NCI-H460 (cell line): ENCODE results near the gene LPA. TPM values are rescaled to one million over a fixed set of nuclear protein-coding genes. Genes with fewer than 3 reads are reported as not detected.
"Not testable (repeated sequence)": the region's sequence is repeated elsewhere in the genome, so short reads cannot be mapped to it uniquely, and the experiment has no call there.

Source experiments
- DNase-seq: peaks from one replicate; pipeline ENCODE4 v3.0.0-alpha.2; 2016; ENCODE audit warnings: low read depth; ENCODE audit errors: extremely low read depth
- polyA plus RNA-seq: library from polyadenylated mRNA; depleted of rRNA; stranded (reverse); fragments of >200 nt; gene quantifications from 2 replicates; pipeline ENCODE4 v1.2.3, GENCODE V29; 2014; cell fraction: nucleus; rRNA removed
- total RNA-seq: library from RNA; depleted of rRNA; stranded (reverse); fragments of >200 nt; shearing (Covaris generic); gene quantifications from 2 replicates; pipeline ENCODE4 v1.2.3, GENCODE V29; 2014; rRNA removed

LPA gene
- total RNA-seq: not detected in 2 replicates
- not detected in 2 replicates for polyA plus RNA-seq

- not testable (repeated sequence) for DNase-seq
These were observed at the start of gene LPA for GRCh38 chr6:160664198-160664597. TSS of gene LPA (minus strand) at chr6:160664275. CDS start at chr6:160664214, 61 bp downstream.

GRCh38 chr6:160708993-160709392, 44.9 kb upstream of the LPA start:
- not testable (repeated sequence) for DNase-seq

- not testable (repeated sequence) for DNase-seq
These were observed 40.6 kb upstream of the LPA start for GRCh38 chr6:160704688-160705087.

GRCh38 chr6:160701918-160702680, 38.0 kb upstream of the LPA start, which contains the start of gene PLG:
TSS of gene PLG (plus strand) at chr6:160702244. CDS start at chr6:160702305, 61 bp downstream.
- DNase-seq: not testable (repeated sequence)

GRCh38 chr6:160697826-160698225, 33.8 kb upstream of the LPA start:
- DNase-seq: no peak

- DNase-seq: not testable (repeated sequence)
These were observed 32.8 kb upstream of the LPA start for GRCh38 chr6:160696884-160697283.

GRCh38 chr6:160695622-160696021, 31.5 kb upstream of the LPA start:
- DNase-seq: not testable (repeated sequence)

GRCh38 chr6:160695025-160695424, 30.9 kb upstream of the LPA start:
- DNase-seq: not testable (repeated sequence)

GRCh38 chr6:160692369-160692959, 28.4 kb upstream of the LPA start:
- DNase-seq: no peak

GRCh38 chr6:160691617-160692016, 27.5 kb upstream of the LPA start:
- no peak for DNase-seq

- DNase-seq: no peak
These were observed 26.4 kb upstream of the LPA start for GRCh38 chr6:160690458-160690857.

GRCh38 chr6:160685762-160686450, 21.8 kb upstream of the LPA start:
- DNase-seq: no peak

GRCh38 chr6:160685101-160685761, 21.2 kb upstream of the LPA start:
- not testable (repeated sequence) for DNase-seq

- no peak for DNase-seq
These were observed 15.3 kb upstream of the LPA start for GRCh38 chr6:160679402-160679769.

- no peak for DNase-seq
These were observed 14.8 kb upstream of the LPA start for GRCh38 chr6:160678744-160679401.

- DNase-seq: no peak
These were observed 14.2 kb upstream of the LPA start for GRCh38 chr6:160678230-160678629.

GRCh38 chr6:160676418-160676817, 12.3 kb upstream of the LPA start:
- DNase-seq: not testable (repeated sequence)

GRCh38 chr6:160668589-160668988, 4.5 kb upstream of the LPA start:
- no peak for DNase-seq

- DNase-seq: peak; percentile 8
These were observed 3.8 kb upstream of the LPA start for GRCh38 chr6:160667639-160668481.
